ENCODE results near the gene COL5A3.
"Not testable (repeated sequence)": the region's sequence is repeated elsewhere in the genome, so short reads cannot be mapped to it uniquely, and the experiment has no call there.

The COL5A3 gene
- total RNA-seq: 0 to 1.1 (median 0.52) reads per million in 4 experiments

GRCh38 chr19:10010247-10010691 is at the start of gene COL5A3:
Gene COL5A3 (minus strand): TSS chr19:10010504. CDS start chr19:10010385, 119 bp downstream.
- DNase-seq: no peak

- DNase-seq: no peak
Measured at GRCh38 chr19:10052602-10053360, 42.5 kb upstream of the COL5A3 start.

DNA sequence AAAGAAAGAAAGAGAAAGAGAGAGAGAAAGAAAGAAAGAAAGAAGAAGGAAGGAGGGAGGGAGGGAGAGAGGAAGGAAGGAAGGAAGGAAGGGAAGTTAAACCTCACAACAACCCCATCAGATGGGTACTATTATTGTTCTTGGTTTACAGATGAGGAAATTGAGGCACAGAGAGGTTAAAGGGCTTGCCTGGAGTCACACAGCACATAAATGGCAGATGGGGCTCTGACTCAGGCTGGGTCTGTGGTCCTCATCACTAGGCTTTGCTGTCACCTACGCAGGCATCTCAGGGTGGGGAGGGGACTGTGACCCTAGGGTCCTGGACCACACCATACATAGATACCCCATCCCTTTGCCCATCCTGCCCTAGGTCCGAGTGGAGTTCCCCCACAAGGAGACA is 39.3 kb upstream of the COL5A3 start:
- DNase-seq: no peak

- DNase-seq: no peak
Measured at GRCh38 chr19:10045371-10045770, 35.1 kb upstream of the COL5A3 start.

DNA sequence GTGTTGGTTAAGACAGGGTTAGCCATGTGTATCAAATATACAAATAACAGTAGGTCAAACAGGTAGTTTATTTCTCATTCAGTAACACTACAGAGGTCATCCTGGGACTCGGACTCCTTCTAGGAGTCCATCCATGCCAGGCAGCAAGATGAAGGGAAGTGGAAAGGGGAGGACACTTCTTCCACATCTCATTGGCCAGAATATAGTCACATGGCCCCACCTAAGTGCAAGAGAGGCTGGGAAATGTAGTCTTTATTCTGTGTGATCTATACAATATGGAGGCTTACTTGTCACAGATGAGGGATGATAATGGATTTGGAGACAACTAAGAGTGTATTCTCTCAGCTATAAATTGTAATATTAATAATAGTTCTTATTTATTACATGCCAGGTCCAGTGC is 34.1 kb upstream of the COL5A3 start:
- no peak for DNase-seq

DNA sequence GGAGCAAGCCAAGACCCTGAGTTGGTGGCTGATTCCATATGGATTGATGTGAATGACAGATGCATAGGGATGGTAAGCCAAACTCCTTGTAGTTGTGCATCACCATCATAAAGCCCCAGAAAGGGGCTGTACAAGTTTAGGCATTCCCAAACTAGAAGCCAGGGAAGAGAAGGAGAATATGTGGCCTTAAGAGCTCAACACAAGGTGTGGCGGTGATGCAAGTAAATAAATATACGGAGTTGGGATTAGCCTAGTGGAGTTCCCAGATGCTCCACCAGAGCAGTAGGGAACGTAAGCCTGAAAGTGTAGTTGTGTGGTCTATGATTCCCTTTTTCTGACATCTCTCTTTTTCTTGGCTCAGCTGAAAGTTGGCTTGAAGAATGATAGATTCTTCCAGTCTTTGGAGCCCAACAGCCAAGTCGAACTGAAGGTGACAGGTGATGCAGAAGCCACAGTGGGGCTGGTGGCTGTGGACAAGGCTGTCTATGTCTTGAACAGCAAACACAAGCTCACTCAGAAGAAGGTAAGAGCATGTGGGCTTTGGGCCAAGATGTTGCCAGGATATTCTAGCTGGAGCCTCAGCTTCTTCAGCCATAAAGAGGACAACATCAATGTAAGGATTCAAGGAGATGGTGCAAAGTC is 33.1 kb upstream of the COL5A3 start:
- DNase-seq: no peak

DNA sequence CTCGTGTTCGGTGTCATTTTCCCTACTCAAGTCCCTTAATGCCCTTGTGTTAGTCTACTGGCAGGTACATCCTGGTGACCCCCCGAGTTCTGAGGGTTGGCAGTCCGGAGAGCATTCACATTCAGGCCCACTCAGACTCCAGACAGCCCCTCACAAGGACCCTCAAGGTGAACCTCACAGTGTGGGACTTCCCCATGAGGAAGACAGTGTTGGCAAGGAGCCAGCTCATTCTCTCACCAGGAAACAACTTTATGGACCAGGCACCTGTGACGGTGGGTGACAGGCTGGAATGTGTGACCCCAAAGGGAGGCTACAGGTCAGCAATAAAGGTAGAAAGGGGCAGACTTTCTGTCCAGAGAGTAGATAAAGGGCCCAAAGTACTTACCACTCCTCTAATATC is 27.5 kb upstream of the COL5A3 start:
- no peak for DNase-seq

DNA sequence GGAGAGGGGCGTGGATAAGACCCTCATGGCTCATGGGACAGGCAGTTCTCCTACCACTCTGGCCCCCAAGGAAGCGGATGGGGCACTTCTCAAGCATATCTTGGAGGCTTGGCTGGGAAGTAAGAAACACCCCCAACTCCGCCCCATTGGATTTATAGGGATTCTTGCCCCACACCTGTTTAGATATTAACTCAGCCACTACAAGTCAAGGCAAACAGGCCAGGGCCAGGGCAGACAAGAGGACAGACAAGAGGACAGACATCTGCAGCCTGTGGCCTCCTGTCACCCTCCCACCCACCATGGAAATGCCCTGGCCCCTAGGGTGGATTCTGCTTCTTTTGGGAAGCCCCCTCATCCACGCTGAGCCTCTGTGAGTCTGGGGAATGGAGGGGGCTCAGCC is 27.1 kb upstream of the COL5A3 start:
- DNase-seq: no peak

DNA sequence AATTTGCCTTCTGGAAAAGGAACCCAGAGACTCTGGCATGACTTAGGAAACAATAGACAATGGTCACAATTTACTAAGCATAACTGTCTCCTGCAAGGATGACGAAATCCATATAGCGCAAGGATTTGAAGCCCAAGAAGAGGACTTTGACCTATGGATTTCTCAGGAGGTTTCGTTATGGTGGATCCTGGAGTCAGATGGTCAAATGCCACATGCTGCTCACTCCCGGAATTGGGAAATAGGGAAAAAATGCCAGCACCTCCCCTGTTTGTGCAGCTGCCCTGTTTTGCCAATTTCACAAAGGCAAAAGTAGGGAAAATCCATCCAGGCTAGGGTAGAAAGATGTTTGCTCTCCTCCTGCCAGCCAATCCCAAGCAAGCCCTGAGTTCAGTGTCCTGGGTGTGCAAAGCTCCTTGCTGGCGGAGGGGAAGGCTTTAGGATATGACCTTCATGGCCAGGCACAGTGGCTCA is 26.3 kb upstream of the COL5A3 start:
- no peak for DNase-seq

DNA sequence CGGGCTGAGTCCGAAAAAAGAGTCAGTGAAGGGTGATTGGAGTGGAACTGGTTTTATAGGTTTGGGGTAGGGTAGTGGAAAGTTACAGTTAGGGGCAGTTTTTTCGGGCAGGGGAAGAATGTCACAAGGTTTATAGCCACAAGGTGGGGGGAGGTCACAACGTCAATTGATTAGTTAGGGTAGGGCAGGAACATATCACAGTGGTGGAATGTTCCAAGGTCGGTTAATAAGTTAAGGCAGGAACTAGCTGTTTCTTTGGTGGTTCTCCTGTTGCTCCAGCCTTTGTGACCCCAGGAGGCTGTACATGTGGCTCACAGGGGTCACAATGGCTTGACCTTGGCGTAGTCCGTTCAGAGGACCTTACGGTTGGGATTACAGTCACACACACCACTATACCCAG is 23.3 kb upstream of the COL5A3 start:
- no peak for DNase-seq

DNA sequence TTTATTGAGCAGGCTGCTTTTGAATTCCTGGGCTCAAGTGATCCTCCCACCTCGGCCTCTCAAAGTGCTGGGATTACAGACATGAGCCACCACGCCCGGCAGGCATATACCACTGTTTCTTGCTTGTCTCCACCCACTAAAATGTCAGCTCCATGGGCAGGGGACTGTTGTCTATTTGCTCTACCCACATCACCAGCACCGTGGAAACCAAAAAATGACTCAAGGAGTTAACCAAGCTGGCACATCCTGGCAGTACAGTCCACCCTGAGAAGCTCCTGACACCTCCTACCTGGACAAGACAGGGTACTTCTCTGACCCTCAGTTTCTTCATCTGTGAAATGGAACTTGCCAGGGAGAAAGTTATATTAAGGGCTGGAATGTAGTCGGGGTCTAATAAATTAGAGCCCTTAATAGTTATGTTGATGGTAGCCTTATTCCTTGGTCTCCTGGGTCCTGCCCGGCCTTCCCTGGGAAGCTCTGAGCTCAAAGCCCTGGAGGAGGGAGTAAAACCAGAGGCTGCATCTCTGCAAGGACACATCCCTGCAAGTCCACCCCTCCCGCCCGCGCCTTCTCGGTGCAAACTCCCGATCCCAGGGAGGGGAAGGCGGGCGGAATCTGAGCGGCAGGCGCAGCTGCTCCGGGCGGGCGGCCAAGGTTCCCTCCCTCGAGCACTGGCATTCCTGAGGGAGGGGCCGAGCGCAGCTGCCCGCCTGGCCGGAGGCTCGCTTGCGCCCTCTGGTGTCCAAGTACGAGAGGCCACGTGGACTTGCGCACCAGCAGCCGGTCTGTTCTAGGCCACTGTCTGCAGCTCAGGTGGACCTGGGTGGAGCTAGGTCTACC is 17.1 kb upstream of the COL5A3 start:
- peak; percentile 63 for DNase-seq

DNA sequence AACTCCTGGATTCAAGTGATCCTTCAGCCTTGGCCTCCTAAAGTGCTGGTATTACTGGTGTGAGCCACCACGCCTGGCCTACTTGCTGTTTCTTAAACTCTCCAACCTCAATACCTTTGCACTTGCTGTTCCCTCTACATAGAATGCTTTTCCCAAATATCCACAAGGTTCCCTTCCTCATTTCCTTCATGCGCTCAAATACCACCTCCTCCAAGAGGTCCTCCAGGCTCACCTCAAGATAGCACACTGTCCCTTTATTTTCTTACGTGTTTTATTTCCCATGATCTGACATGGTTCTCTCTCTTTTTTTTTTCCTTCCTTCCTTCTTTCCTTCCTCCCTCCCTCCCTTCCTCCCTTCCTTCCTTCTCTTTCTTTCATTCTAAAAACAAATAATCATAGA is 16.4 kb upstream of the COL5A3 start:
- no peak for DNase-seq

GRCh38 chr19:10023096-10023495 is 12.8 kb upstream of the COL5A3 start:
- DNase-seq: not testable (repeated sequence)

- DNase-seq: no peak
Measured at GRCh38 chr19:10021863-10022262, 11.6 kb upstream of the COL5A3 start.

- no peak for DNase-seq
Measured at GRCh38 chr19:10021446-10021845, 11.1 kb upstream of the COL5A3 start.

GRCh38 chr19:10020851-10021250 is 10.5 kb upstream of the COL5A3 start:
- no peak for DNase-seq

GRCh38 chr19:10019246-10019645 is 8.9 kb upstream of the COL5A3 start:
- DNase-seq: no peak

- DNase-seq: no peak
Measured at GRCh38 chr19:10018786-10019185, 8.5 kb upstream of the COL5A3 start.

- DNase-seq: no peak
Measured at GRCh38 chr19:10018263-10018662, 8.0 kb upstream of the COL5A3 start.

DNA sequence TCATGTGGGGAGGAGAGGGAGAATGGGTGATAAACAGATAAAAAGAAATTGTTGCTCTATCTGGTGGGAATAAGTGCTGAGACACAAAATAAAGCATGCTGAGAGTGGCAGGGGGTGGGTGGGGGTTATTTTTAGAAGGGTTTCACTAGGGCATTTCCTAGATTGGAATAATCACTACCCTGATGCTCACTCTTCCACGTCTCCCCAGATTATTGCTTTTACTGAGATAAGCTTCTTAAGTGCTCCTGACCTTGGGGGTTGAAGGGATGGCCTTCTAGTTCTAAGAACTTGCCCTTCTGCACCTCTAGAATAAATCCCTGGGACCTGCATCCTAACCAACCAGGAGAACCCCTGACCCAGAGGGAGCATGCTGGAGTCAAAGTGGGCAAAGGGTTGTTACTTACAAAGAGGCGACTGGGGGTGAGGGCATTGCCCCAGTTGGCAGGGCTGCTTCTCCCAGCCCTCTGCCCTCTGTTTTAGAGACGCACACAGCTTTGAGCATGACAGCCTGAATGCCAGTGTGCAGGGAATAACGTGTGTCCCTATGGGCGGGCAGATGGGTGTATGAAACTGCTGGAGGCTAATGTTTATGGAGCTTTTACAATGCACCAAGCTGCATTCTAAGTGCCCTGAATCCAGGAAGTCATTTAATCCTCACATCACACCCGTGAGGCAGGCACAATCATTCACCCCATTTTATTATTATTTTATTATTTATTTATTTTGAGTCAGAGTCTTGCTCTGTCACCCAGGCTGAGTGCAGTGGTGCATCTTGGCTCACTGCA is 3.7 kb upstream of the COL5A3 start:
- DNase-seq: no peak

DNA sequence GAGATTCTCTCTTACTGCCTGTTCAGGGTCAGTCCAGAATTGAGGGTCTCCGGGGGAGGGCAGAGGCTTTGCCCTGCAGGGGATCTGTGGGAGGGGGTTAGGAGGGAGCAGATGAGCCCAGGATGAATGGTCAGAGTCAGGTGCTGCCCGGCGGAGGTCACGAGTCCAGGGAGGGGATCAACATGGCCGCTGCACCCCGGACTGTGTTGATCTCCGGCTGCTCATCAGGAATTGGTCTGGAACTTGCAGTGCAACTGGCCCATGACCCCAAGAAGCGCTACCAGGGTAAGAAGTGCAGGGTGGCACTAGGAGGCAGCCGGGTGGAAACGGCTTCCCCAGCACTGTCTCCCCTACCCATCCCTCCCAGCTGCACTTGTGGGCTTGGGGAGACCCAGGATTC is 3.0 kb upstream of the COL5A3 start, which contains the start of gene RDH8:
Gene RDH8 (plus strand): TSS at position 168 of the 400 bp plus-strand sequence. CDS start 15 bp downstream, at position 183.
- no peak for DNase-seq

GRCh38 chr19:10011974-10012373 is 1.7 kb upstream of the COL5A3 start:
- DNase-seq: no peak
